Chondrocyte (in vitro differentiated cells): ENCODE measurements around the gene C2CD4B. TPM values are rescaled to one million over a fixed set of nuclear protein-coding genes. Genes with fewer than 3 reads are reported as not detected.

Experiments used
- DNase-seq: peaks from one replicate; pipeline ENCODE4 v3.0.0; 2021; ENCODE audit warnings: mixed read lengths, low spot score
- H3K27ac Mint-ChIP-seq: one replicate; pipeline ENCODE4 v1.8.0; 2021; ENCODE audit warnings: mild to moderate bottlenecking, moderate library complexity, mixed read lengths; ENCODE audit not compliant: unreplicated experiment
- H3K27me3 Mint-ChIP-seq: 2 replicates; pipeline ENCODE4 v1.8.0; 2021; ENCODE audit warnings: low read depth, mixed read lengths
- H3K36me3 Mint-ChIP-seq: 2 replicates; pipeline ENCODE4 v1.8.0; 2021; ENCODE audit warnings: low read depth, mixed read lengths
- H3K4me1 Mint-ChIP-seq: 2 replicates; pipeline ENCODE4 v1.8.0; 2021; ENCODE audit warnings: low read depth, mild to moderate bottlenecking, mixed read lengths
- H3K4me3 Mint-ChIP-seq: one replicate; pipeline ENCODE4 v1.8.0; 2021; ENCODE audit warnings: mild to moderate bottlenecking, moderate library complexity, mixed read lengths; ENCODE audit not compliant: unreplicated experiment
- H3K9me3 Mint-ChIP-seq: 2 replicates; pipeline ENCODE4 v1.8.0; 2021; ENCODE audit warnings: low read depth, mixed read lengths
- CTCF ChIP-seq: fragments of 200-600 bp; sonication (generic); IDR thresholded peaks from 2 replicates; pipeline ENCODE4 v1.5.0; 2021; ENCODE audit warnings: antibody characterized with exemption, mild to moderate bottlenecking, moderate library complexity
- total RNA-seq: library from RNA; stranded (reverse); gene quantifications from 3 replicates; pipeline ENCODE4 v1.2.1, GENCODE V29; 2021

C2CD4B gene
- total RNA-seq, 1 donor from 2014 or later, result 0.17 TPM

GRCh38 chr15:62145015-62145735 lies 19.9 kb downstream of the C2CD4B start:
- Mint-ChIP-seq H3K27ac (no peak overlapping the region), H3K4me3 (no peak overlapping the region), H3K4me1 (no peaks in the 10 kb centered on the region), H3K36me3 (no peaks in the 10 kb centered on the region), H3K27me3 (peaks cover 1% of the 10 kb centered on the region), H3K9me3 (peaks cover 3% of the 10 kb centered on the region)
- DNase-seq, result no peak
- no peak for TF ChIP-seq CTCF

GRCh38 chr15:62142736-62143135 lies 22.3 kb downstream of the C2CD4B start:
- Mint-ChIP-seq H3K4me3 (no peak overlapping the region), H3K9me3 (peaks cover 3% of the 10 kb centered on the region), H3K27ac (no peak overlapping the region), H3K36me3 (no peaks in the 10 kb centered on the region), H3K27me3 (peaks cover 2% of the 10 kb centered on the region), H3K4me1 (peaks cover 10% of the 10 kb centered on the region)
- TF ChIP-seq CTCF, result peak; percentile 45
- DNase-seq, result no peak

GRCh38 chr15:62141643-62142588 lies 23.2 kb downstream of the C2CD4B start:
- DNase-seq, result no peak
- H3K27ac Mint-ChIP-seq, result no peak overlapping the region
- no peak for TF ChIP-seq CTCF
- peaks cover 11% of the 10 kb centered on the region for H3K4me1 Mint-ChIP-seq
- H3K27me3 Mint-ChIP-seq, result peaks cover 2% of the 10 kb centered on the region
- H3K4me3 Mint-ChIP-seq, result no peak overlapping the region
- H3K9me3 Mint-ChIP-seq, result peaks cover 3% of the 10 kb centered on the region
- H3K36me3 Mint-ChIP-seq, result no peaks in the 10 kb centered on the region

GRCh38 chr15:62141200-62141599 lies 23.9 kb downstream of the C2CD4B start:
- peaks cover 3% of the 10 kb centered on the region for H3K9me3 Mint-ChIP-seq
- H3K4me1 Mint-ChIP-seq, result peaks cover 11% of the 10 kb centered on the region

More at GRCh38 chr15:62141200-62141599, 23.9 kb downstream of the C2CD4B start:
- H3K27ac Mint-ChIP-seq, result no peak overlapping the region
- no peak overlapping the region for H3K4me3 Mint-ChIP-seq
- peaks cover 2% of the 10 kb centered on the region for H3K27me3 Mint-ChIP-seq
- H3K36me3 Mint-ChIP-seq, result no peaks in the 10 kb centered on the region
- TF ChIP-seq CTCF, result no peak
- no peak for DNase-seq
